OCI-LY7 (cell line): Measurements from ENCODE around the gene CTBP2.

ENCODE experiments used
- CTCF ChIP-seq: fragments of 200-600 bp; sonication (generic); conservative IDR thresholded peaks from 2 replicates; pipeline ENCODE4 v1.5.1; 2014; ENCODE audit warnings: mild to moderate bottlenecking, antibody characterized with exemption, low read length, moderate library complexity, mixed read lengths
- EZH2phosphoT487 ChIP-seq: fragments of 200-600 bp; sonication (generic); IDR thresholded peaks from 2 replicates; pipeline ENCODE4 v1.6.1; 2018; ENCODE audit warnings: low read depth, borderline replicate concordance, mild to moderate bottlenecking, mixed run types, antibody characterized with exemption, low read length, moderate library complexity, mixed read lengths

- TF ChIP-seq CTCF (no peak), EZH2phosphoT487 (no peak)
Measured at GRCh38 chr10:124949543-124949942, 210.8 kb downstream of the CTBP2 start.
